GM19397 (cell line): Measurements from ENCODE around the gene COPG2.
"Not testable (repeated sequence)": the region's sequence is repeated elsewhere in the genome, so short reads cannot be mapped to it uniquely, and the experiment has no call there.

Experiments
- ATAC-seq: cut with Tn5 transposase; IDR thresholded peaks from one replicate; pipeline ENCODE4 v1.9.1; 2021; ENCODE audit warnings: mild to moderate bottlenecking, moderate library complexity; ENCODE audit not compliant: unreplicated experiment

COPG2 gene

DNA sequence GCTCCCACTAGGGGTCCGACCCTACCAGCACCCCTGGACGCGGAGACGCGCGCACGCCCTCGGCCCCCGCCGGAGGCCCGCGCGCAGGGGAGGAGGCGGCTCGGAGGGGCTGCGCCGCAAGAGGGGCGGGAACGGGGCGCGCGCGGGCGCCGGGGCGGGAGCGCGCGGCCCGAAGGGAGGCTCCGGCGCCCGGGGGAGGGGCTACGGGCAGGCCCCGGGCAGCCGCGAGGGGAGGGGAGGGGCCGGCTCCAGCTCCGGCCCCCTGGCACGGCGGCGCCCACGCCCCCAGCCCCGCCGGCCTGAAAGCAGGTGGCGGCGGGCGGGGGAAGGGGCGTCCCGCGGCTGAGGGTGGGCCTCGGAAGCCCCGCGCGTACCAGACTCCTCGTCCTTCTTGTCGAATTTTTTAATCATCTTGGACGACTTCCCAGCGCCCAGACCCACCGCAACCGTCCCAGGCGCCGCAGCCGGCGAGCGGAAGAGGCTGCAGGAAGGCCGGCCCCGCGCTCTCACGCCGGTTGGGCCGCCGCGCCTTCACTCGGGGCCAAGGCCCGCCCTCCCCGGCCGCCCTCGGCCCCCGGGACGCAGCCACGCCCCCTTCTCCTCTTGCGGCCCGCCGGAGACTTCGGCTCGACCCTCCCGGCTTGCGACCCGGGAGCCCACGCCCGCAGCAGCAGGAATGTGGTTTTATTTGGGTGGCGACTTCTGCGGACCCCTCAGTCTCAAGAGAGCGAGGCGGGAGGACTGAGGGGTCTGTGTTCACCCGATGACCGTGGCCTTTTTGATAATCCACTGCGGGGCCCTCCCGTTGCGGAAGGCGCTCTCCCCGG is at the start of gene COPG2:
COPG2 (minus strand) TSS at position 491 of the 827 bp plus-strand sequence; CDS start at position 411, 80 bp downstream.
- ATAC-seq, result peak; percentile 98

GRCh38 chr7:130712416-130712815 is 43.9 kb upstream of the COPG2 start:
- no peak for ATAC-seq

DNA sequence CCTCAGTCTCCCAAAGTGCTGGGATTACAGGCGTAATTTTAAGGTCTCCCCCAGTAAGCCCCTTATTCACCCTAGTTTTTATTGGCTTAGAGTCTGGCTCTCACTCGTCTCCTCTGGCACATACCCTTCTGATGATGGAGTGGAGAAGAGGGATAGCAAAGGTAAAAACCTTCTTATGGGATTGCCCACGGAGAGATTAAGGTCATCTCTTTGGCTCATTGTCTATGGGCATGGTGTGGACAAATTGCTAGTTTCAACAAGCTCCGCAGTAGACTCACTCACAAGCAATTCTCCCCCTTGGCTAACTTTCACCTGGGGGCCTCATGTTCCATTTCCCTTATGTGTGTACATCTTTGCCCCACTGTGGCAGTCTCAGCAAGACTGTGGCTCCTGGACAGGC is 40.2 kb upstream of the COPG2 start:
- ATAC-seq, result no peak

DNA sequence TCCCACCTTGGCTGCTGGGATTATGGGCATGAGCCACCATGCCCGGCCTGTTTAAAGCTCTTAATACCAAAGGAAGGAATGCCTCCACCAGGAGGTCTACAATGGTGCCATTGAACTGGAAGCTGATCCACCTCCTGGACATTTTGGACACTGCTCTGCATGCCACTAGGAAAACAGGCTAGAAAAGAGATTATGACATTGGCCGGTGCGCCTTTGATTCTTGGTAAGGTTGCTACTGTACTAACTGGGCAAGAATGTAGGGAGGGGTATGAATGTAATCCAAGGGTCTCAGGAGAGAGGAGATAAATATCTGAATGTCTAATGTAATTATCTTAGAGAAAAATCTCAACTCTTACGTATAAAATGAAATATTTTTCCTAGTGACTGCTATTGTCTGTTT is 39.5 kb upstream of the COPG2 start:
- ATAC-seq, result no peak

- no peak for ATAC-seq
Measured at GRCh38 chr7:130703851-130704250, 35.3 kb upstream of the COPG2 start.

GRCh38 chr7:130701650-130702049 is 33.1 kb upstream of the COPG2 start:
- ATAC-seq, result no peak

DNA sequence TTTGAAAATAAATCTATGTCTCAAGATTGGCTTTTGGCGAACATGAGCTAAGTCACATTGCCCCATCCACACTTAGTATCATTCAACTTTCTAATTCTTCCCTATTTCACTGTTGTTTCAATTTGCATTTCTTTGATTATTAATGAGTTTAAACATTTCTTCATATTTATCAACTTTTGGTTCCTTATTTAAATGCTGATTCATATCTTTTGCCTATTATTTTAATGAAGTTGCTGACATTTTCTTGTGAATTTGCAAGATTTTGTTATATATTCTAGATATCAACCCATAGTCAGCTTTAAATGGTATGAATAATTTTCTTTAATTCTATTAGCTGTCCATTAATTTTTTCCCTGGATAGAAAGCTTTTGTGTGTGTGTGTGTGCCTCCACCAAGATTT is 32.2 kb upstream of the COPG2 start:
- ATAC-seq, result no peak

DNA sequence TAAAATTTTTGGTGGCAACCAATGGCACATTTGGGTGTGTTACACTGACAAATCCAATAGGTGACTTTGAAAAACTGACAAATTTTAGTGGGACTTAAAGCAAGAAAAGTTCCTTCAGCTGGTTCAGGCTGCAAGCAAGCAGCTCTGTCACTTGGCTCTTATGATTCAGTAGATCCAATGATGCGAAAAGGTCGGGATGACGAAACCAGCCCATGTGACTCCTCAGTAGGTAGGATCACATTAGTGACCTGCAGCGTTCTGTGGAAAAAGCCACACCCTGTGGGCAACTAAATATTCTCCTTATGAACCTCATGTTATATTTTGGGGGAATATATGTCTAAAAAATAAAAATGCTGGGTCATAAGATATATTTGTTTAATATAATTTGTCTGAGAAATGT is 31.1 kb upstream of the COPG2 start:
- ATAC-seq, result no peak

GRCh38 chr7:130697820-130698219 is 29.3 kb upstream of the COPG2 start:
- no peak for ATAC-seq

DNA sequence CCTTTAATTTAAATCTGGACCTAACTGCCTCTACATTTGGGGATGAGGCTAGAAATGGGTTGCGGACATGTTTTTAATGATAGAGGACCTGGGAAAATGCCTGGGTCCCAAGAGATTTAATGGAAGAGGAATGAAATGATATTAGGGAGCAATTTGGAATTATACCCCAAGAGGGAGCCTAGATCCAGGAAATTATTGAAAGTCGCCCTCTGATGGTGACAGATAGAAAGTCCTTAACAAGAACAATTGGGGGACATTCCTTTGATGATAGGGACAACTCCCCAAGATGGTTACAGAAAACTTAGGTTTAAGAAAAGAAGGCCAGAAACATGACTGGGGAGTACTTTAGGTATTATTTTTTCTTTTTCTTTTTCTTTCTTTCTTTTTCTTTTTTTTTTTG is 27.3 kb upstream of the COPG2 start:
- ATAC-seq, result no peak

DNA sequence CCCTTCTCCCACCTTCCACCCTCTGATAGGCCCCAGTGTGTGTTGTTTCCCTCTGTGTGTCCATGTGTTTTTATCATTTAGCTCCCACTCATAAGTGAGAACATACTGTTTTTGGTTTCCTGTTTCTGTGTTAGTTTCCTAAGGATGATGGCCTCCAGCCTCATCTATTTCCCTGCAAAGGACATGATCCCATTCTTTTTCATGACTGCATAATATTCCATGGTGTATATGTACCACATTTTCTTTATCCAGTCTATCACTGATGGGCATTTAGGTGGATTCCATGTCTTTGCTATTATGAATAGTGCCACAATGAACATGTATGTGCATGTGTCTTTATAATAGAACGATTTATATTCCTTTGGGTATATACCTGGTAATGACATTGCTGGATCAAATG is 23.8 kb upstream of the COPG2 start:
- not testable (repeated sequence) for ATAC-seq

GRCh38 chr7:130689683-130690082 is 21.1 kb upstream of the COPG2 start:
- ATAC-seq, result no peak

DNA sequence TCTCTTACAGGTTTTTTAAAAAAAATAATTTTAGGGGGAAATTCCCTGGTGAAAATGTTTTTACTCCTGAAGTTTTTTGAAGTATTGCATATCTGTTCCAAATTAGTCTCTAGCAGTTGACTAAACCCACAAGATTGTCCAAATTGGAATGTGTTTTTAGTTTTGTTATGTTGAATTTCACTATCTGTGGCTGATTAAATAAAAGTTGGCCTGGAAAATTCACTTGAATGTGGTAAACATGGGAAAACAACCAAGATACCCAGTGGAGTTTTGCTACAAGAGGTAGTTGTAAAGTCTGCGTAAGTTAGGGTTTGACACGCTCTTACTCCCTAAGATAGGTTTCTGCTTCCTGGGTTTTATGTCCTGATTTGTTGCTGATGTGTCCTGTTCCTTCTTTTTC is 14.5 kb upstream of the COPG2 start:
- ATAC-seq, result no peak

DNA sequence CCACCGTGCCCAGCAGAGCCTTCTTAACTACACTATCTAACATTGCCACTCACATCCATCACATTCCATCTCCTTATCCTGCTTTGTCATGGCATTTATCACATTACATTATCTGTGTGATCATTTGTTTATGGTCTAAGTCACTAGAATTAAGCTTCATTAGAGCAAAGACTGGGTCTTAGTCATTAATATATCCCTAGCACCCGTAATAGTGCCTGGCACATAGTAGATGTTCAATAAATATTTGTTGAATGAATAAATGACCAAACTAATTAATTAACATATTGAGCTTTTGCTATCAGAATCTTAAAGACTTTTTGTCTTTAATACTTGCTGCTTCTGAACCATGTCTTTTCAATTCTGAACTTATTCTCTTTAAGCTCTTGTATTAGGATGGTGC is 5.9 kb upstream of the COPG2 start:
- ATAC-seq, result no peak

DNA sequence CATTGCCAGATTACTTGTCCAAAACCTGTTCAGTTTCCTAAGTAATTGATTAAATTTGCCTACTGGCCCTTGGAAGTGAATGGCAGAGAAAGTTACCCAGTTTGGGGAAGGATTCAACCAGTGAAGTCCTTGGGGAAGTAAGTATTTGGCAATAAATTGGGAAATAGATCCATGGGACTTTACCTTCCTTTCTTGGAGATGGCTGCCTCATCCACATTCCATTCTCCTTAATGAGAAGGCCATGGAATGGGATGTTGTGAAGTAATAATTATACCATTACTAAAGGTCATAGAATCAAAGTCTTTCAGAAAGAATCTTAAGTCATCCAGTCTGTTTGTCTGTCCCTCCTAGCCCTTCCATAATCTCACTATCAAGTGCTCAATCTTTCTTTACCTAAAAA is 4.5 kb upstream of the COPG2 start:
- no peak for ATAC-seq

DNA sequence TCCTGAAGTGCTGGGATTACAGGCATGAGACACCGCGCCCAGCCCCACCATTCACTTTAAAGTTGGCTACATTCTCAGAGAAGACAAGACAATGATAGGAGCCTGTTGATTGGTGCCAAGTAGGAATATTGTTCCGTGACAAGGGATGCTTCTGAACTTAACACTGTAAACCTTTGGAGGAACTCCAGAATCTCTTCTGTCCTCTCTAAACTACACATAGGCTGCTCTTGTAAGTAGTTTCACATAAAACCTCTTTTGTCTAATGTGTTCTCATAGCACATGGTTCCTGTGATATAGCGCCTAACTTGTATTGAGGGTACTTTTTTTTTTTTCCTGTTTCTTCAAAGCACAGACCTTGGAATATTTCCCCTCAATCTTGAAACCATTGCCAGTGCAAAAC is 3.6 kb upstream of the COPG2 start:
- no peak for ATAC-seq

- no peak for ATAC-seq
Measured at GRCh38 chr7:130669085-130669700, 645 bp upstream of the COPG2 start.

- ATAC-seq, result no peak
Measured at GRCh38 chr7:130667593-130668257, 823 bp downstream of the COPG2 start.

GRCh38 chr7:130662426-130662825 is 6.1 kb downstream of the COPG2 start:
- ATAC-seq, result no peak

DNA sequence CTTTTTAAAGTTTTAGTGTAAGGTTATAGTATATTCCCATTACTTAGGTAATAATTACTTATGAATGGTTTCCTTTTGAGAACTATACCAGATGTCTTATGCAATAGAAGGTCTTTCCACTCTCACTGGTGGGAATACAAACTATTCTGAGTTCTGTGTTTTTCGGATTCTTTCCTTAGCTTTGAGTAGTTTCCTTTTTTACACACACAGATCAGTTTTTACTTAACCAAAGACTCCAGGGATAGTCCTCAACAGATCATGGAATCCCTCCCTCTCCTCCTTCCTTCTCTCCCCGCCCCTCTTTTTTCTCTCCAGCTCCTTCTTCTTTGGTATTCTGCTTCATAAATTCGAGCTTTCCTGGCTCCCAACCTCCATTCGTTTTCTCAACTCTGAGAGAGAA is 13.3 kb downstream of the COPG2 start:
- no peak for ATAC-seq

DNA sequence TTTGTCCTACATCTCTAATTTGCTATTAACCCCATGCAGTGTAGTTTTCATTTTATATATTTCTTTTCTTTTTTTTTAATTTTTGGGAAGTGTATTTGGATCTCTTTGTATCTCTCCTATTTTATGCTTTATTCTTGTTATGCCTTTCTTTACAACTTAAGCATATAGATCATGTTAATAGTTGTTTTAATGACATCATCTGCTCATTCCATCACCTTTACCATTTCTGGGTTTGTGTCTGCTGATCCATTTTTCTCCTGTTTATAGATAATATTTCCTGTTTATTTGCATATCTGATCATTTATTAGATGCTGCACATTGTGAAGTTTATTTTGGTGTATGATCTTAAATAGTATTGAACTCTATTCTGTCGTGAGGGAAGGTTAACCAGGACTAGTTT is 13.7 kb downstream of the COPG2 start:
- no peak for ATAC-seq

GRCh38 chr7:130650611-130651120 is 17.9 kb downstream of the COPG2 start:
- ATAC-seq, result no peak
